HG02840 (cell line): ENCODE measurements around the gene ELMO2.
A peak's percentile ranks its signal among the peaks of the same experiment; 100 is the strongest.

ENCODE experiments used
- ATAC-seq: cut with Tn5 transposase; IDR thresholded peaks from one replicate; pipeline ENCODE4 v1.9.1; 2021; ENCODE audit warnings: mild to moderate bottlenecking, moderate library complexity, moderate number of reproducible peaks; ENCODE audit not compliant: unreplicated experiment, low FRiP score

The ELMO2 gene

DNA sequence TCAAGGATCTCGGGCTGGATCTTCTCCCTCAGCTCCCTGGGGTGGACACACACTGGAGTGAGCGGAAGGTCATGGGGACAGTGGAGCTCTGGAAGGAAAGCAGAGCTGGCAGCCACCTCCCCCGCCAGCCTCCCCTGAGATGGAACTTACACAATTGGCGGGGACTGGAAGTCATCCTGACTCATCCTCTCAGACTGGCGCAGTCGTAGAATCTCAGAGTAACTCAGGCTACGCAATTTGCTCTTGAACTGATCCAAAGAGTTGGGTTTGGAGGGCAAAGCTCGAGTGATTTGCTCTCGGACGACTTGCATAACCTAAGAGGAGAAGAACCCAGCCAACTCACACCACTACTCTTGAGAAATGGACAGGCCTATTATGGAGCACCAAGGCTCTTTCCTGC is 34.8 kb downstream of the ELMO2 start:
- no peak for ATAC-seq

DNA sequence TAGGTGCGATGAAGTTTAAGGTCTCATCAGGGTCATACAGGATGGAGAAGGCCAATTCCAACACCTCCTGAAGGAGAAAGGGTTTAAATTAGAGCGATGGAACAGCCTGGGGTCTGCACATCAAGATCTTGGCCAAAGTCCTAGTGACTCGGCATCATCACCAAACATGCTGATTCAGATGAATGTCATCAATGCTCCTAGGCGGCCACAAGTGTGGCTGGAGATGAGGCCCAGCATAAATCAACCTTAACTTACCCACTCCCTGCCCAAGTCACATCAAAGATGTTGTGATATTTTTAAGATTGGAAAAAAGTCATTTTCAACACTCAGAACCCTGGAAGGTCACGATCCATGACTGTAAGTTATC is 37.5 kb downstream of the ELMO2 start:
- no peak for ATAC-seq

DNA sequence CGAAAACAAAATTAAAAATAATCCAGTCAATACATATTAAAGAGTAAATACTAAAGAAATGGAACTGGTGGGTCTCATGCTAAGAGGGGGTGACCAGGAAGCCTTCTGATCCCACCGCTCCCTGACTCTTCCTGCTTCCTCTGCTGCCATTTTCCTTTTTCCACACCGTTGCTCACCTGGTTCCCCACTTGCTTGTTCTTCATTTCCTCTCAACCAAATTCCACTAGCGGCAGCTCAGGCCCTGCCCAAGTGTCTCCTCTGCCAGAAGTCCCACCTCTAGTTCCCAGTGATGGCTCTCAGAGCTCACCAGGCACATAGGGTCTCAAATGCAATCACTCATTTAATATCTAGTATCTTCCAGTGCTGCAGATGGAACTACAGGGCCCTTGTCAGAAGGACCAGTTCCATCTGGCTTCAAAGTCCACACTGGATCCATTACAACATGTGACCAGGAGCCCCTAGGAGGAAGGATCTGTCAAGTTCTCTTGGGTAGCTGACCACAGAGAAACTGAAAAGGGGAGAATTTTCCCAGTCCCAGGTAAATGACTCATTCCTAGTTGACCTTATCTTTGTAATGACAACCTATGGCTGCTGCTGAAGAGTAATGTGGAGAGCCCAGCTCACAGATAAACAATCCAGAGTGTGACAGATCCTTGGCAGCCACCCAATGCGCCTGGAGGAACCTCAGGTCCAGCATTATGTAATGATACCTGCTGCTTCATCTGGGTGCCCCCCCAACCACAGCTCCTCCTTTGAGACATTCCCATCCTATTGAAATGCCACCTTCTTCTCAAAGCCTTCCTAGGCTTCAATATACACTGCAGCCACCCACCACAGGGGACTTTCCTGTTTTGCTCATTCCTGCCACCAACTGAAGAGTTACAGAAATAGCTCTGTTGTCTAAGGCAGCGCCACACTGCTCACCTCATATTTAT is 38.2 kb downstream of the ELMO2 start:
- ATAC-seq, result no peak

DNA sequence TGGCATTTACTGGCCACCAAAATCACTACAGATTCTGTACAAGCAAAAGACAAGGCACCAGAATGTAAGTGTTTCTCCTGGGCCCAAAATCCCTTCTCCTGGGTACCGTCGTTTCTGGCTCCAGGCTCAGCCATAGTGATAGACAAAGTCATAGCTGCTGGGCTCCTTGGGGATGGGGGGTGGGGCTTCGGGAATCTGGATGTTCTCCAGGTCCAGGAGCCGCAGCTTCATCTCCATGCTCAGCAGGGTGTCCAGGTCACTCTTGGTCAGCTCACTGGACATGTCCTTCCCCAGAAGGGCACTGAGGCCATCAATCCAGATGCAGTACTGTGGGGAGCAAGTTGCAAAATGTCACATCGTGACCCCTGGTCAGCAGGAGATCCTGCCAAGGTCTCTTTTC is 39.2 kb downstream of the ELMO2 start:
- no peak for ATAC-seq

DNA sequence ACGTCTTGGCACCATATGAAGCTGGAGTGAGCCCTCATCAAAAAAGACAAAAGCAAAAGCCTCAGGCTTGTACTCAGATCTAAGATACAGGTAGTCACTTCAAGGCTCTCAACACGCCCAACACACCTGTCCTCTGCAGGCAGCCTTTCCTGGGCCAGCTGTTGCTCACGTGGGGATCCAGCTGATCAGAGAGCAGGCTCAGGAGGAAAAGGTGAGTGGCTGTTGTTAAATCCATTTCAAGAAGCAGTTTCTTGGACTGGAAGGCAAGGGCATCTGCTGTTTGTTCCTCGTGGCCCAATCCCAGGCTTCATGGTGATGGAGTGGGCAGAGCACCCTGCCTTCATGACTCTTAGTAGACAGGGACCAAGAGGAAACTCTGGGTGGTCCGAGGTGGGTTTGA is 39.6 kb downstream of the ELMO2 start:
- no peak for ATAC-seq

DNA sequence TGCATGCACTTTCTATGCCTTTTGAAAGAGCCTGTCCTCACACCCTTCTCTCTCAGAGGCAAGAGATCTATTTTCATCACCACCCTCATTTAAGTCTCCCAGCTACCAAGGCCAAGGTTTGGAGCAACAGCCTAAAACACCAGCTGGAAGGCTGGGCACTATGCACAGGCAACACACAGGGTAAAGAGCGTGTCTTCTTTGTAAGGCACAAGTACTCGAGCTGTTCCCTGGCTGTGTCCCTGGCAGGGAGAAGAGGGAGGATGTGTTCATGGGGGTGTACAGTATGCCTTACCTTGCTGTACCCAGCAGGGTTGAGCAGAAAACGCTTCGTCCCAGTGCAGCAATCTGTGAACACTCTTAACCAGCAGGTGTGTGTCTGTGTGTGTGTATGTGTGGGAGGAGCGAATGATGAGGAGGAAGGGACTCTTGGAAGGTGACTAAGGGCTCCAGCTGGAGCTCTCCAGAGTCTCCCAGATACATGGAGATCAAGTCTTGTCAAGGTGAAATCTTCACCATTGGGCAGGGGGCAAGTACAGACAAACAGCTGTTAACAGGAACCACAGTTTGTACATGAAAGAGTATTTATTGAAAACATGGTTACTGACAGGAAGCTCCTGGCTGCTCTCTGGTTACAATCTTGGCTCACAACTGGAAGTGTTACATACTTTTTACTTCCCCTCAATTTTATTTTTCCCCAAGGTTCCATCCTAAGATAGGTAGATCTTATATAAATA is 40.8 kb downstream of the ELMO2 start:
- no peak for ATAC-seq

DNA sequence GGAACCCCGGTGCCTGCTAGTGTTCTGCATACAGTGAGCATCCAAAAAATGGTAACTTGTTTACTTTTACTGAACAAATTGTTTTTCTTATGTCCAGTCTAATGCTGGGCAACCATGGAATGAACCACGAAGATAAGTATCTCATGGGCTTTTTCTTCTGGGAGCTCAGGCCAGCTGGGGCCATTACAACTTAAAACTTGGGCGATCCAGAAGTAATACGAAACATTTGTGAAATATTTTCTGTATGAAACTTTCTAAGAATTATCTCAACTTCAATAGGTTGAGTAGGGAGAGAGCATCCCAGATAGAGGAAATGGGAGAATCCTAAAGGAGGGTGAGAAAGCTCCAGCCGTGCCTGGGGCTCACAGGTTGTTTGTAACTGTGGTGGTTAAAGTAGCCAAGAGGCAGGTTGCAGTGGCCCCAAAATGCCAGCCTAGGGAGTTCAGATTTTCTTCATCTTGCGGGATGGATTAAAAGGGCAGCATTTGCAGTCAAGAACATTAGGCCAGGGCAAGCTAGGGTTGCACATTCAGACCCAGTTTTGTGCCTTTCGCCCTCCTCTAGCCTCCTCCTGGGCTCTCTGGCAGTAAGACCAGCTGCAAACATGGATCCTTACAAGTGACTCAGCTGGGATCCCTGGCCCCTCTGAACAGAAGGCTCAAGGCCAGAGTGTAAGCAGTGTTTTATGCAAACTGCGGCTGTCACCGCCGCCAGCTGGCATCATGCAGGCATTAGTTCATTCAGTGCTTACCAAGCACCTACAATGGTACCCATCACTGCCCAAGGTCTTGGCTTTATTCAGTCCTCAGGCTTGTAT is 41.5 kb downstream of the ELMO2 start:
- ATAC-seq, result no peak

DNA sequence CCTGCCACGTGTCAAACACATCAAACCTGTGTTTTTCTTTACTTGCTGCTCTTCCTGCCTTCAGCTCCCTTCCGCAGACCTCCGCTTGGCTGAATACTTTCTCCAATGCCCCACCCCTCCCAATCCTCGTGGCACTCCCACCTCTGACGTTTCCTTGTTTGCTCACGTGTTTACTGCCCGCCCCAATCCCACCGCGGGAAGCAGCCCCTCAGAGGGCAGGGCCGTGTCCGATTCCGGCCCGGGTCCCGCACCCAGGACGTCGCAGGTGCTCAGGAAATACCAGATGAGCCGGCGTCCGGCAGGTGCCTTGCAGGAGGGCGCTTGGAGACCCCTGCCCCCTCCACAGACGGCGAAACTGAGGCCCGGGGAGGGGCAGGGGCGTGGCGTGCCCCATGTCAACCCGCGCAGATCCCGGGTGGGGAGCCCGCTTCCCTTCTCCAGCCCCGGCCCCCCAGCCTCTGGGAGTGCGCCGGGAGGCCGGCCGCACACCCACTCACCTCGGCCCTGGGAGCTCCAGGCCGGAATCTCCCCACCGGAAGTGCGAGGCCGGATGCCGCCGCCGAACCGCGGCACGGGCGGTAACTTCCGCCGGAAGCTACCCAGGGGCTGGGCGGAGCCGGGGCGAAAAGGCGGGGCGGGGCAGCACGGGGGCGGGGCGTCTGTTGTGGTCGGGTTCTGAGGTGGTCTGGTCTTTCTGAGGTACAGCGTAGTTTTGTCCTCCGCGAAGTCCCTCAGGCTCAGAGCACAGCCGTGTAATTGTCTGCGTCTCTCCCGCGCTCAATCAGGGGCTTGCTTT is 42.3 kb downstream of the ELMO2 start:
- peak; percentile 69 for ATAC-seq

DNA sequence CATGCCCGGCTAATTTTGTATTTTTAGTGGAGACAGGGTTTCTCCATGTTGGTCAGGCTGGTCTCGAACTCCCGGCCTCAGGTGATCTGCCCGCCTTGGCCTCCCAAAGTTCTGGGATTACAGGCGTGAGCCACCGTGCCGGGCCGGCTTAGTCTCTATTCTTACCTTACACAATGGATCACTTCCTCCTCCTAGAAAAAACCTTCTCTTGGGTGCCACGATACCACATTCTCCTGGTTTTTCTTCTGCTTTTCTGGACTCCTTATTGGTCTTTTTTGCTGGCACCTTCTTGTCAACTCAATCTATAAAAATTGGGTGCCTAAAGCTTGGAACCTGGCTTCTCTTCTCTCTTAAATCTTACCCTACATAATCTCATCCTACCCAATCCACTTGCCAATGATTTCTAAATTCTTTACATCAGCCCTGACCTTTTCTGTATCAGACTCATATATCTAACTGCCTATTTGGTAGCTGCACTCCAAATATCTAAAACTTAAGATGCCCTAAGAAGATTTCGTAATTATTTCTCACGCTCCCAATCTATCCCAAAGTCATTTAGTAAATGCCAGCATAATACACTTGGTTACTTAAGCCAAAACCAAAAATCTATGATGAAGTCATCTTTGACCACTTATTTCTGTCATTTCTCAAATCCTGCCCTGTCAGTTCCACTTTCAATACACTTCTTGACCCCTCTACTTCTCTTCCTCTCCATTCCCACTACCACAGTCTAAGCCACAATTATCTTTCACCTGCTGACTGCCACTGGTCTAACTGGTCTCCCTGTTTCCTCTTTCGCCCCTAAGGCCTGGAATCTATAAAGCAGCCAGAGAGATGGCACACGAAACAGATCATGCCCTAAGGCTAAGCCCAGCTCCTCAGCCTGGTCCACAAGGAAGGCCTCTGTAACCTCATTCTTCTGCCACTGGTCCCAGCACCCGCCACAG is 43.2 kb downstream of the ELMO2 start:
- no peak for ATAC-seq

DNA sequence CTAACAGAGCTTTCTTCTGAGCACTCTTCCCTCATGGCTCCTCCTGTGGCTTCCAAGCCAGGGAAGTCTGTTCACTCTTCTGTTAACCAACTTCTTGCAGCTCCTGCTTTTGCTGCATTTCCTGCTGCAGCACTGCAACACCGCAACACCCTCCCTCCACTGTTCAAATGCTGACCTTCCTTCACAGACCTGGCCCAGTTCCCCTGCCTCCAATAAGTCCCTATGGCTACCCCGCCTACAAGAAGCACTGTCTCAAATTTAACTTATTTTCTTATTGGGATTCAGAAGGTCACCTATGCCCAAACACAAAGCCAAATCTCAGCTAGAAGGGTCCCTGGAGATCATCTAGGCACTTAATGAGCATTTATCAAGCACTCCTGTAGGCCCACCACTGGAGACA is 44.6 kb downstream of the ELMO2 start:
- no peak for ATAC-seq

DNA sequence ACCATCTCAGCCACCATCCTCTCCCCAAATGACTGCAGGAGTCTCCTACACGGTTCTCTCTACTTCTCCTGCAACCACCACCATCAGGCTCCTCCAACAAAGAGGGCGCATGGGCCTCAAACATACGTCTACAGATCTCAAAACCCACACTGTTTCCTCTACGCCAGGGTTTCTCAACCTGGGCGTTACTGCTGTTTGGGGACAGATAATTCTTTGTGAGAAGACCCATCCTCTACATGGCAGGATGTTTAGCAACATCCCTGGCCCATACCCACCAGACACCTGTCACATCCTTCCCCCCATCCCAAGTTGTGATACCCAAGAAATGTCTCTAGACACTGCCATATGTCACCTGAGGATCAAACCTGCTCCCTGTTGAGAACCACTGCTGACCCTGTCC is 45.0 kb downstream of the ELMO2 start:
- no peak for ATAC-seq

DNA sequence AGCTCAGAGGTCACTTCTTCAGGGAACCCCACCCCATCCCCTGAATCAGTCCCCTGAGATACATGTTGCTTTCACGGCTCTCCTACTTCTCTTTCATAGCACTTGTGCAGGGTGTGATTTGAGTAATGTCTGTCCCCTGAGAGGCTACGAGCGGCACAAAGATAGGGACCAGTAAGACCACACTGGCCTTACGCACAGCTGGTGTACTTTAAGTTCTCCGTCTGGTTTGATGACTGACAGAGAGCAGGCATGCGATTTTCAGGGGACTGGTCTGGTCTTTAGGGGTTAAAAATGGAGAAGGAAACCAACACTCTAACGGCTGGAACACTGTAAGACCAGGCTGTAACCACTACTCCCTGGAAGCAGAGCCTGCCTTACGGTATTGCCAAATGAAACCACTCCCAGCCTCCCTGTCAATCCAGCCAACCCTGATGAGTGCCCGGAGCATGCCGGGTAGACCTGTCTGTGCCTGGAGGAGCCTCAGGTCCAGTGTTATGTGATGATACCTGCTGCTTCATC is 47.1 kb downstream of the ELMO2 start:
- no peak for ATAC-seq

DNA sequence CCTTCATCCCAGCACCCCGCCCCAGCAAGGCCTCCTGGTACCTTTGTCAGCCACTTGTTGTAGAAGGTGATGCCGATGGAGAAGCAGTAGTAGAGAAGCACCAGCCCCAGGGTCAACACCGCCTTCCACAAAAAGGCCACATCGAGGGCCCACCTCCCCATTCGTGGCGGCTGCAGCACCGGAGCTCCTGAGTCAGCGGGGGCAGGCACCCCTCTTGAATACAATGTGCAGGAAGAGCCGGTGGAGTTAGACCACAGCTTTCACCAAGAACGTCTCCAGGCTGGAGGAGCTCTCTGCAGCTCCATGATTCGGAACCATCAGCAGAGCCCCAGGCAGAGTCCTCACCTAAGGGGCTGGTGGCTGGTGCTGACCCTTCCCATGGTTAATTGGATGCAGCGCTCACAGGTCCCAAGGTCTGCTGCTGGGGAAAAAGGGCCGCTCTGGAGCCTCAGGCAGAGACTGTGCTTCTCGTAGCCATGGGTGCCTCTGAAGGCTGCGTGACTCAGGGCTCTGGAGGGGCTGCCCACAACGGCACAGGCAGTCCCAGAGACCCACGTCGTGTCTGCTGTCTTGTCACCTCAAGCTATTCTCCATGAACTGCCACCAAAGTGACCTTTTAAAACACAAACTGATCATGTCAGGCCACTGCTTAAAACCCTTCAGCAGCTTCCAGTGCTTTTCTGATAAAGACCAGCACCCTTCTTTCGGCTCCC is 47.9 kb downstream of the ELMO2 start:
- no peak for ATAC-seq

DNA sequence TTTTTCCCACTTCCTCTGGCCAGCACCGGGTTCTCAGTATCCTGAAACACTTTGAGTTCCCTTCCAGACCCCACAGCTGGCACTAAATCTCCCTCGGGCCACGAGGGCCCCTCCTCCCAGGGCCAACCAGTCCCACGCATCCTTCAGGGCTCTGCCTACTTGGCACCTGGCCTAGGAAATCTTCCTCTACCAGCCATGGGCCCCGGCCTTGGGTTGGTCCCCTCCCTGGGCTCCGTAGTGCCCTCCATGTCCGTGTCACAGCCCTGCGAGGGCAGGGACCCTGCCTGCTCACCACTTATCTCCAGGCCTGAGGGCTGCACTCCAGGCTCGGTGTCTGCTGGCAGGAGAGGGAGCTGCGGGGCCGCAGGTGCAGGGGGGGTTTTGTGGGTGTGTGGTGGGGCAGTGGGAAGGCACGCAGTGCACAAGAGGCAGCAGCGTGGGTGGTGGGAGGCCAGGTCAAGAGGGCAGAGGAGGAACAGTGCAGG is 49.3 kb downstream of the ELMO2 start:
- no peak for ATAC-seq

DNA sequence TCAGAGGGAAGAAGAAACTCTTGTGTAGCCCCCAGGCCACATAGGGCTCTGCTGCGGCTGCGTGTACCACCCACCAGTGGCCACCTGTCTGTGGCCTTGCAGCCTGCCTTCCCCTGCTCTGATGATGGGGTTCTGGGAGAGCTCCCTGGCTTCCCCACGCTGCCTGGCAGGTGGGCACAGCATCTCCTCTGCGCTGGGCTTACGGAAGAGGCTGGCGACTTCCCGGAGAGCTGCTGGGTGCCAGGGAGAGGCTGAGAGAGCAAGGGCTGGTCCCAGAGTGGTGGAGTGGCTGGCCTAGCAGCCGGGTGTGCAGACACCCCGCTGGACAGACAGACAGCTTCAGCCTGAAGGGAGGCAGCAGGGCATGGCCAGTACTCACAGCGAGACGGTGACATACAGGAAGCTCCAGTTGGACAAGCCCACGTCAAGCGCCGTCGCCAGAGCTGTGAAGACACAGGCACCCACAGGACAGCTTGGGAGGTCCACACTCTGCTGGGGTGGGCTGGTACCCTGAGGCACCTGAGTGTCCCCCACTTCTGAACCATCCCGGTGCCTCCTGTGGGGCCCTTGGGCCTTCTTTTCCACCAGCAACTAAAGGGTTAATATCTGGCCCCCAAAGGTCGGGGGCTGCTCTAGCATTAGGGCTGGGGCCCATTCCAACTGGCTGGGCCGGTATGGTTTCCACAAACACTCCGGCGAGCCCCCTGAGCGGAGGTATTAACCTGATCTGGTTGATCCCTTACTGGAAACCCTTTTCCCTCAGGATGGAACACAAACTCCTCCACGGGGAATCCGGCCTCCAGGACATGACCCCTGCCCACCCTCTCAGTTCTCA is 50.0 kb downstream of the ELMO2 start:
- ATAC-seq, result no peak

DNA sequence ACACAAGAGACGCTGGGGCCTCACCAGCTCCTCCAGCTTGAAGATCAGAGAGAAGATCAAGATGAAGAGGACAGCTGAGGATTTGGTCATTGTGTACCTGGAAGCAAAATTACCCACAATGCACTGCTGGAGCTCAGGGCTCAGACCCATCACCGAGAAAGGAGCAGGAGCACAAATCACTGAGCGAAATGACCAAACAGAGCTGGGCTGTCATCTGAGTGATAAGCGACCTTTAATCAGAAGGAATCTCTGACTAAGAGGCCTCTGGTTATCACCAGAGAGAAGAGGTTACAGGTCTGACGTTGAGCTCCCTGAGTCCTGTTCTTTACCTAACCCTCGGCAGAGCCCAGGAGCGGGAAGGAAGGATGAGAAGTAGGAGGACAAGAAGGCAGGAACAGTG is 50.6 kb downstream of the ELMO2 start:
- no peak for ATAC-seq

DNA sequence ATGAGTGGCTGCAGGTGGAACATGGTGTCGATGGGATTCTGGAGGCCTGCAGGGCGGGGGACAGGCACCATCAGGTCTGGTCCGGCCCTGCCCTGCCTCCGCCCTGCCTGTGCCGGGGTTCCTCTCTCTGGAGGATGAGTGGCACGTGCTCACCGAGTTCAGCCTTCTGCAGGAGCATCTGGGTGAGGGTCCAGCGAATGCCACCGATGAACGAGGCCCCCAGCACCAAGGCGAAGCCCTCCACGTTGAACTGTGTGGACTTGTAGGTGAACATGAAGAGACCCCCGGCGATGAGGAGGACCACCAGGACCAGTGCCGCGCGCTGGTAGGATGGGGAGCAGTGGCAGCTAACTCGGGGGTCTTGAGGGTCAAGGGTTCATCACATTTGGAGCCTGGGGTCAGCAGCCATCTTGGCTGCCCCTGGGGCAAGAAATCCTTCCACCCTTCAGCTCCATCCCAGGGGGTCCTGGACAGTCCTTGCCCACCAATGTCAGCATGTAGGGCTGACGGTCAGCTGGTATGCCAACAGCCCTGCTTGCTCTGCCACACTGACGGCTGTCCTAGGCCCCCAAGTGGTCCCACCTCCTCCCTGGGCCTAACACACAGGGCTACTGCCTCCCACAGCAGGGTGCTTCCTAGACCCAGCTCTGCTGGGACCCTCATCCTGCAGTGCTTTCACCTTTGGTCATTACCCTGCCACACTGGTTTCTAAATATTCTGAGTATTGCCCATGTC is 51.3 kb downstream of the ELMO2 start:
- no peak for ATAC-seq
